CD4-positive, alpha-beta T cell treated with Interleukin-2 at 100 ng/mL for 4 hours (primary cell): ENCODE data around the gene MAMDC2.

Experiments used
- DNase-seq: peaks from one replicate; pipeline ENCODE4 v3.0.0-alpha.2; 2020; ENCODE audit warnings: low spot score

Gene MAMDC2

GRCh38 chr9:70108181-70108580 is 64.5 kb downstream of the MAMDC2 start:
- no peak for DNase-seq

GRCh38 chr9:70110194-70111041 is 66.8 kb downstream of the MAMDC2 start:
- DNase-seq = no peak

GRCh38 chr9:70111042-70111602 is 67.5 kb downstream of the MAMDC2 start:
- peak; percentile 39 for DNase-seq

DNA sequence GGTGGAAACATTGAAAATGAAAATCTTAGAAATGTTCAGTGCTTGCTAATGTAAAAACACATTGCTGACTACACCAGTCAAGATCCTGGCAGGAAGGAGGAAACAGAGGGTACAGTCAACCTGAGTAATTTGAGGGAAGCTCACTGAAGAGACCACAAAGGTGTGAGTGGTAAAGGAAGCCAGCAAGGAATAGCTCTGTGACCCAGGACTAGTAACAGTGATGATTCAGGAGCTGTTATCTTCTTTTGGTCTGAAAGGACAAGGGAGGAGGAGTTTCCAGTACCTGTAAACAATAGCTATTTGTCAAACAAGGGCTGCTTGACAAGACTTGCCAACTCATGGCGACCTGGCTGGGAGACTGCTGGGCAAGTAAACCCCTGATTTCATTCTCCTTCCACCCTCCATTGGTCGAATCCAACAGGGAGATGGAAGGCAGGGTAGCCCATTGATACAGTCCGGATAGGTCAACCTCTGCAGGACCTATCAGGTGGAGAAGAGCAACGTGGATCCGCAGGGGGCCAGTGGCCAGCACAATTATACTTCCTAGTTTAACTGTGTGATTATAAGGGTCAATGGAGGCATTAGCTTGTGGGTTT is 68.1 kb downstream of the MAMDC2 start:
- no peak for DNase-seq

GRCh38 chr9:70112981-70113380 is 69.3 kb downstream of the MAMDC2 start:
- DNase-seq = no peak

- DNase-seq = no peak
These were observed 69.9 kb downstream of the MAMDC2 start for GRCh38 chr9:70113403-70114022.

- DNase-seq = no peak
These were observed 71.2 kb downstream of the MAMDC2 start for GRCh38 chr9:70114898-70115297.

DNA sequence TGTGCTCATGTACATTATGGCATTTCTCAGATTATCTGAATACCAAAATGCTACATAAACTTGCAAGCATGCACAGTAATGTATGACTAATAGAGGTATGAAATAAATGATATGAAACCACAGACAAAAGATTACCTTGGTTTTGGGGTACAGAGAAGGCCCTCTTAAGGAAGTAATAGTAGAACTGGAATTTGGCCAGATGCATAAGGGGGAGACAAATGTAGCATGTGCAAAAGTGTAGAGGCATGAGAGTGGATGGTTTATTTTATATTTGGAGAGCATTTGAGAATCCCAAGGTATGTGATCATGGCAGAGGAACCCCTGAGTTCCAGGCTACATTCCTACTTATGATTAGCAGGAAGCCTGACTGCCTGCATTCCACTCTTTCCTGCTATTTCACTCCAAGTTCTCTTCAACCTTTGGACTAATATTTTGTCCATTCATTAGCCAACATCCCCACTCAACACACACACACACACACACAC is 74.2 kb downstream of the MAMDC2 start:
- no peak for DNase-seq

- DNase-seq = no peak
These were observed 76.1 kb downstream of the MAMDC2 start for GRCh38 chr9:70119786-70120185.

DNA sequence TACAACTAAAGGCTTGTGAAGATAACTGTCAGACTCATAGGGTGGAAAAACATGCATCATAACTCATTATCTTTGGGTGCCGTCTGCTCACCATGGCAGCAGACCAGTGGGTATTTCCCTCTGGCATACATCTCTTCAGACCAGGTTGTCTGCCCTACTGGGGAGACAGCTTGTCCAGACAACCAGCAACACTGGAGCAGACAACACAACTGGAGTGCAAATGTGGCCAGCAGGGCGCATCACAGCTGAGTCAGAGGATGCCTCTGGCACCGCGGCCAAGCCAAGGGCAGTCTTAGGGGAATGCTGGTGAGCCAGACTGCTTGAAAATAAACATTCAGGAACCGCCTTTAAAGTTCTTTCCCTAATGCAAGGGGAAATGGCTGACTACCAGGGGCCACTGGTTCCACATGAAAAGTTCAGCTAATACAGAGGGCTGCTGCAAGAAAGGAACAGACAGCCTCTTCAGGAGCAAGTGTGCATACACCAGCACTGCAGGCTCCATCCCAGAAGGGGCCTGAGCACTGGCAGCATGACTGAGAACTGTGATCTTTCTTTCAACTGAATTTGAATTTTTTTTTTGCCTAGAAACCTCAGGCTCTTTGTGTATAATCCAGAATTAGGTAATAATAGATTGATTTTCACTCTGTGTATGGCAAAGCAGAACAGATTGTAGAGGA is 77.3 kb downstream of the MAMDC2 start:
- no peak for DNase-seq

GRCh38 chr9:70121818-70122436 is 78.3 kb downstream of the MAMDC2 start:
- no peak for DNase-seq

GRCh38 chr9:70123695-70124094 is 80.0 kb downstream of the MAMDC2 start:
- DNase-seq = no peak

- no peak for DNase-seq
These were observed 82.1 kb downstream of the MAMDC2 start for GRCh38 chr9:70125621-70126263.

DNA sequence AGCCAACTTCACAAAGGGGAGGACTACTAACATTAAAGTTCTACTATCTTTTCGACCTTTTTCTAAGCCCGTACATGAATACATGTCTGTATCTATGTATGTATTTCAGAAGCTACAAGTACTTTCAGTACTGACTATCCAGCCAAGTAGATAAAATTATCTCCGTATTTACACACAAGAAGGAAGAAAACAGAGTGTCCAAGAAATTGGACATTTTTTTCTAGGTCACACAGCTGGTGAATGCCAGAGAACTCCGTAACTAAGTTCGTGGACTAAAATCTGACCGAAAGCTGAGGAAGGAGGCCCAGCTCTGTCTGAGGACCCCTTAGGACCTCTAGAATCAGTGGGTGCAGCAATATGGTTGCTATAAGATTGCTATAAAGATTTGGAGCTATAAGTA is 83.4 kb downstream of the MAMDC2 start:
- no peak for DNase-seq

- DNase-seq = no peak
These were observed 84.1 kb downstream of the MAMDC2 start for GRCh38 chr9:70127540-70128416.

DNA sequence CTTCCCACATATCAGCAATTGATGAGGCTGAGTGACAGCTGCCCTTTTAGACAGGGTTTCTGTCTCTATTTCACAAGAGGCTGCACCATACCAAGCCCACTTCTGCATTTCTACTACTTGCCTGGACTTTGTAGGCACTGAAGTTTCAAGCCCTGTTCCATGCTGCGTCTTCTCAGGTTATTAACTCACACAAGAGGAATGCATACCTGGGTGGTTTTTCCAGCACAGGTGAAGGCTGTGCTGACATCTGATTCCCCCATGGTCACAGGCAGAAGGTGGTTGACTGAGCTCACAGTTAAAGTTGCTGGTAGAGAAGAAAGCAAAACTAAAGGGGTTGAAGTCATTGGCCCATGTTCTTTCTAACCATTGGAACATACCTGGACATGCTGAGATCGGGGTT is 86.6 kb downstream of the MAMDC2 start:
- DNase-seq = no peak

- no peak for DNase-seq
These were observed 87.6 kb downstream of the MAMDC2 start for GRCh38 chr9:70131296-70131695.

DNA sequence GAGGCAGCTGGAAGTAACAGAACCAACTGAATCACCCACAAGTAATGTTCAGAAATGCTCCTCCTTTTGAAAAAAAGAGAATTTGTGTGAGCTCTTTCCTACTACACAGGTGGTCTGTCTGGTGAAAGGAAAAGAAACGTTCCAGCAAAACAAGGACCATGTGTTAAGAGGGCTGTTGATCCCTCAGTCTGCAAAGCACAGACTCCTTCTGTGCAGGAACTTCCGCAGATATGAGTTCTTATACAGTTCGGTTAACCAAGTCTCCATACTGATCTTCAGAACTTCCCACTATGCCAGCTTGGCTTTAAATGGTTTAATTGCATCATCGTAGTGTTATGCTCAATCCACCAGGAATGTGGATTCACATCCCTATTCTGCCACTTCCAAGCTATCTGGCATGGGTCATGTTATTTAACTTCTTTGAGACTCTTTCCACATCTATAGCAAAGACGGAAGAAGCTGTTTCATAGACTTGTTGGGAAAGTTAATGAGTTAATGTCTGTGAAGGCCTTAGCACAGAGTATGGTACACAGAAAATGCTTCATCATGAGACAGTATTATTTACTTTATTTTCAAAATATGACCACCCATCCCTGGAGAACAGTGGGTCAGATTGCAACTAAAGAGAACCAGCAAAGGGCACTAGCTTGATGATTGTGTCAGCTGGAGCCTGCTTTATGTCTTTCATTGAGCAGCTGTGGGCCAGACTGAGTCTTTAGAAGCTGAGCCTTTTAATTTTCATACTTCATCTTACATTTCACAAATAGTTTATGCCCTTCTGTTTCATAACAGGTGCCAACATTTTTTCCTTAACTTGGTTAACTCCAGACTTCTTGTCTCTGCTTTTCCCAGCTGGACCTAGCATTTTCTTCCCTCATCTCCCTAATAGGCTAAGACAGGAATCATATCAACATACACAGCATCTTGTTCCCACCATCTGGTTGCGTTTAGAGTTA is 89.9 kb downstream of the MAMDC2 start:
- DNase-seq = no peak

- no peak for DNase-seq
These were observed 90.7 kb downstream of the MAMDC2 start for GRCh38 chr9:70134360-70134759.
